Immature natural killer cell (primary cell): ENCODE results near the gene MAPKAP1. TPM values are rescaled to one million over a fixed set of nuclear protein-coding genes. Genes with fewer than 3 reads are reported as not detected.

Experiments
- polyA plus RNA-seq, 3 donors: library from polyadenylated mRNA; unstranded; fragments of 300-500 nt; fragmentation: Illumina TruSeq; gene quantifications; one replicate each; pipeline ENCODE4 v1.2.3, GENCODE V29; 2021

Gene MAPKAP1
- polyA plus RNA-seq, 3 donors from 2014 or later = 56.9 to 75.1 (median 59.3) TPM

Other genes with a start within 250 kb of the MAPKAP1 start
- gene PBX3, start 40.2 kb upstream of the MAPKAP1 start, polyA plus RNA-seq = 1 to 10 TPM; 5.7 to 7.0 (median 6.2) TPM